Activated CD4-positive, alpha-beta T cell treated with anti-CD3 and anti-CD28 coated beads, Interleukin-2, amount 50 U/mL, for 1 hour (primary cell): Measurements from ENCODE around the gene CIPC.

Experiments
- DNase-seq: peaks from one replicate; pipeline ENCODE4 v3.0.0-alpha.2; 2020

The CIPC gene

GRCh38 chr14:77157740-77158139 lies 59.7 kb downstream of the CIPC start:
- DNase-seq = no peak

DNA sequence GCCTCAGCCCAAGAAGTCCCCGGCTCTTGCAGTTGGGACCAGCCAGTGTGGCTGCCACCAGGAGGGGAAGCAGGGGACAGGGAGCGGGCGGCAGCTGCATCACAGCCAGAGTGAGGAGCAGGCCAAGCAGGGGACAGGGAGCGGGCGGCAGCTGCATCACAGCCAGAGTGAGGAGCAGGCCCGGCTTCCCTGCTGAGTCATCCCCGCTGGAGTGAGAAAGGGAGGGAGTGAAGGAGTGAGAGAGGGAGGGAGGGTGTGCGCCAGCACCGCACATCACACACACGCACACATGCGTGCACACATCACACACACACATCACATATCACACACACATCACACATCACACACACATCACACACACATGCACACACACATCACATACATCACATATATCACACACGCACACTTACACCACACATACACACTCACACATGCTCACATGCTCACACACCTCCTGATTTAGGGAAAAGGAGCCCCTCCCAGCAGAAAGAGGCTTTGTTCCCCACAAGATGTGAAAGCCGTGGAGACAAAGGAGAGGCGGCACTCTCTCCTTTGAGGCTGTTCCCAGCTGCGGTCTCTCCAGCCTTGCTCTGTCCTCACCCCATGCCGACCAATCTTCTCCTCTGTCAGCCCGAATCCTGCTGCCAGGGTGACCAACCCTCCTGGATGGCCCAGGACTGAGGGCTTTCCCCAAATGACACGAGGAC lies 60.3 kb downstream of the CIPC start:
- DNase-seq = no peak

DNA sequence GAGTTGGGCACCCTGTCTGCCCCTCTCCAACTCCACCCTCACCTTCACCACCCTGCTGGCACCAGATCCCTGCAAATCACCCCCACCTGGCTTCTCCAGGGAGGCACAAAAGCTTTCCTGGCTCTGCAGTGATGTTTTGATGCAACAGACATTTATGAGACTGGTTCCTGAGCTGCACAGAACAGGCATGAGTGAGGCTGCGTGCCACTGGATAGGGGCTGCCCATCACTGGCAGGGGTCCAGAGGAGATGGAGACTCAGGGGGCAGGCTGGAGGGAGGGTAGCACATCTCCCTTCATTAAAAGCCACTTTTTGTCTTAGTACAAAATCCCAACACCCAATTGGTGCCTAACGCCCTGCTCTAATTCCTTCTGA lies 60.8 kb downstream of the CIPC start:
- DNase-seq = no peak

DNA sequence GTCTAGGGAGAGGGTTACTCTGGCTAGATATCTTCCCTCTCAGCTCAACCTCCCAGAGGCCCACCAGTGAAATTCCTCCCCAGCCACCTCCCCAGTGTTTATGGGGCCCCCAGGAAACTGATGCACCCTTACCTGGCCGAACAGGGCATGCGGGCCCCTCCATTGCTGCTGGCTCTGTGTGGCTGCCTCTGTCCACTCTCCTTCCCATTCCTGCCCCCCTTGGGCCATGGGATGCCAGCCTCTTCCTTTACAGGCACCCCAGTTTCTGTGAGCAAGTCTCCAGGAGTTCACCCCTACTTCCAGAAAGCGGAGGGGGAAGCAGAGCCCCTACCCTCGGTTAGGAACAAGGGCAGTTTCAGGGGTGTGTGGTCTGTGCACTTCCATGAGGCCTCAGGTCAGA lies 63.0 kb downstream of the CIPC start:
- DNase-seq = no peak
